Hair follicular keratinocyte (primary cell): ENCODE measurements around the gene OR51E2. TPM values are rescaled to one million over a fixed set of nuclear protein-coding genes. Genes with fewer than 3 reads are reported as not detected.

Source experiments
- total RNA-seq: library from RNA; depleted of rRNA; stranded (reverse); fragments of >200 nt; gene quantifications from 2 replicates; pipeline ENCODE4 v1.2.3, GENCODE V29; 2015

OR51E2 gene
- total RNA-seq: not detected in 2 replicates

GRCh38 chr11:4697585-4697984 is at the start of gene OR51E2:
TSS of gene OR51E2 (minus strand) at chr11:4697853. CDS start at chr11:4682711, 15,142 bp downstream.

GRCh38 chr11:4704054-4704789 is 6.6 kb upstream of the OR51E2 start, which contains the start of gene MMP26:
TSS of gene MMP26 (plus strand) at chr11:4704784.

GRCh38 chr11:4643682-4644081 is 54.0 kb downstream of the OR51E2 start, which contains the start of gene OR51E1:
TSS of gene OR51E1 (plus strand) at chr11:4643982. CDS start at chr11:4652527, 8,545 bp downstream.

GRCh38 chr11:4636962-4637661 is 60.5 kb downstream of the OR51E2 start, which contains the start of gene OR51D1:
TSS of gene OR51D1 (plus strand) at chr11:4637477. CDS start at chr11:4639791, 2,314 bp downstream.

Other genes with a start within 250 kb of the OR51E2 start
- gene OR52K2, start 248.6 kb downstream of the OR51E2 start, total RNA-seq: not detected in 2 replicates
- not detected in 2 replicates for gene OR52K1, start 215.2 kb downstream of the OR51E2 start, total RNA-seq
- not detected in 2 replicates for gene OR52M1, start 152.7 kb downstream of the OR51E2 start, total RNA-seq
- gene OR52I2, start 116.1 kb downstream of the OR51E2 start, total RNA-seq: not detected in 2 replicates
- not detected in 2 replicates for gene OR52I1, start 103.8 kb downstream of the OR51E2 start, total RNA-seq
- 7.3 and 10.9 TPM in 2 replicates for gene TRIM68, start 89.6 kb downstream of the OR51E2 start, total RNA-seq
- gene OR51D1, start 60.4 kb downstream of the OR51E2 start, total RNA-seq: not detected in 2 replicates
- gene OR51E1, start 53.9 kb downstream of the OR51E2 start, total RNA-seq: not detected in 2 replicates
- gene MMP26, start 6.9 kb upstream of the OR51E2 start, total RNA-seq: not detected in 2 replicates
- not detected in 2 replicates for gene OR51F1, start 72.1 kb upstream of the OR51E2 start, total RNA-seq
- not detected in 2 replicates for gene OR52R1, start 106.5 kb upstream of the OR51E2 start, total RNA-seq
- not detected in 2 replicates for gene OR51F2, start 123.5 kb upstream of the OR51E2 start, total RNA-seq
- gene OR51S1, start 151.4 kb upstream of the OR51E2 start, total RNA-seq: not detected in 2 replicates
- gene OR51T1, start 184.0 kb upstream of the OR51E2 start, total RNA-seq: not detected in 2 replicates
- gene OR51A7, start 205.9 kb upstream of the OR51E2 start, total RNA-seq: not detected in 2 replicates
- gene OR51G2, start 221.5 kb upstream of the OR51E2 start, total RNA-seq: not detected in 2 replicates
- not detected in 2 replicates for gene OR51G1, start 226.5 kb upstream of the OR51E2 start, total RNA-seq
- not detected in 2 replicates for gene OR51A4, start 249.8 kb upstream of the OR51E2 start, total RNA-seq